HCT116 (cell line): ENCODE measurements around the gene KCNQ1OT1.

ENCODE experiments used
- CTCF ChIP-seq, 3 experiments: fragments of 200-600 bp in 1 of 3; sonication (generic) in 1 of 3; IDR thresholded peaks in 2 of 3; conservative IDR thresholded peaks in 1 of 3; 2 replicates each; pipeline ENCODE4 v1.5.1; 2012 to 2017; ENCODE audit warnings: low read depth in 2 of 3, low read length in 2 of 3, antibody characterized with exemption in 1 of 3, borderline replicate concordance in 1 of 3, control low read depth in 1 of 3, mild to moderate bottlenecking in 1 of 3, mixed read lengths in 1 of 3, mixed run types in 1 of 3, moderate library complexity in 1 of 3; ENCODE audit not compliant: insufficient read depth in 1 of 3
- EZH2 ChIP-seq: fragments of 200-600 bp; sonication (generic); IDR thresholded peaks from 2 replicates; pipeline ENCODE4 v1.6.1; 2017; ENCODE audit warnings: antibody characterized with exemption, mixed run types
- EZH2phosphoT487 ChIP-seq: fragments of 200-600 bp; IDR thresholded peaks from 2 replicates; pipeline ENCODE4 v1.6.1; 2018; ENCODE audit warnings: antibody characterized with exemption, borderline replicate concordance
- POLR2A ChIP-seq: IDR thresholded peaks from 2 replicates; pipeline ENCODE4 v1.7.0; 2011; ENCODE audit warnings: borderline replicate concordance; ENCODE audit not compliant: insufficient read depth, insufficient read length; ENCODE audit errors: extremely low read depth
- RAD21 ChIP-seq: IDR thresholded peaks from 2 replicates; pipeline ENCODE4 v1.6.1; 2012; ENCODE audit warnings: low read depth, mild to moderate bottlenecking
- YY1 ChIP-seq: IDR thresholded peaks from 2 replicates; pipeline ENCODE4 v1.6.1; 2011; ENCODE audit warnings: low read length, low read depth, moderate library complexity, mild to moderate bottlenecking; ENCODE audit not compliant: insufficient replicate concordance; ENCODE audit errors: extremely low read depth
- ZFX ChIP-seq: fragments of 450-650 bp; IDR thresholded peaks from 2 replicates; pipeline ENCODE4 v1.6.1; 2017

- TF ChIP-seq CTCF (IDR thresholded peaks at IDR 0.05 in 2 of 3, conservative IDR thresholded peaks at IDR 0.05 in 1 of 3; ENCODE audit: borderline replicate concordance in 1 of 3, insufficient read depth in 1 of 3, low read depth in 2 of 3, low read length in 2 of 3) (no peak), EZH2 (no peak), EZH2phosphoT487 (no peak), ZFX (no peak), YY1 (no peak), POLR2A (no peak), RAD21 (no peak)
Observed at GRCh38 chr11:2558861-2559526, 140.8 kb downstream of the KCNQ1OT1 start.
